Measurements from ENCODE around the gene IRF2BPL. TPM values are rescaled to one million over a fixed set of nuclear protein-coding genes. Genes with fewer than 3 reads are reported as not detected.

The IRF2BPL gene
- total and polyA plus RNA-seq, 4 donors: 3.8 to 15.8 (median 7.4) TPM

- TF ChIP-seq FOXA2 (IDR thresholded peaks at IDR 0.05) (no peak), HNF4G (IDR thresholded peaks at IDR 0.05) (no peak), MAX (IDR thresholded peaks at IDR 0.05) (no peak), GABPA (IDR thresholded peaks at IDR 0.05 in 1 of 2, conservative IDR thresholded peaks at IDR 0.05 in 1 of 2) (no peak), YY1 (IDR thresholded peaks at IDR 0.05) (no peak), RAD21 (IDR thresholded peaks at IDR 0.05) (no peak), ZBTB33 (IDR thresholded peaks at IDR 0.05) (no peak)
- peak overlapping the region; percentile 62 to 89 for H3K27ac ChIP-seq (ENCODE audit: low read depth in 1 of 2, low read length in 2 of 2)
- H3K4me3 ChIP-seq (ENCODE audit: low read depth in 1 of 3, low read length in 3 of 3): no peak overlapping the region
- 95% methylated on average over 3 of the region's 3 CpGs for WGBS
- H3K36me3 ChIP-seq (ENCODE audit: control insufficient read depth in 4 of 4, insufficient read depth in 3 of 4, low read depth in 1 of 4, low read length in 3 of 4): no peaks in the 10 kb centered on the region
- H3K27me3 ChIP-seq (ENCODE audit: control insufficient read depth in 4 of 4, insufficient read depth in 4 of 4, low read length in 3 of 4): no peaks in the 10 kb centered on the region
- peaks cover 7 to 15% (median 11%) of the 10 kb centered on the region in 4 donors for H3K4me1 ChIP-seq (ENCODE audit: control insufficient read depth in 4 of 4, insufficient read depth in 4 of 4, low read length in 3 of 4)
- no peak overlapping the region for H3K9ac ChIP-seq (ENCODE audit: low read depth in 1 of 2, low read length in 2 of 2)
- no peak for DNase-seq (ENCODE audit: low spot score)
- H3K9me3 ChIP-seq (ENCODE audit: control insufficient read depth in 4 of 4, low read length in 3 of 4): no peaks in the 10 kb centered on the region
Observed at GRCh38 chr14:77077040-77077439, 48.5 kb upstream of the IRF2BPL start.

GRCh38 chr14:77076113-77076631, 47.7 kb upstream of the IRF2BPL start:
- Histone ChIP-seq H3K36me3 (ENCODE audit: control insufficient read depth in 4 of 4, insufficient read depth in 3 of 4, low read depth in 1 of 4, low read length in 3 of 4) (no peaks in the 10 kb centered on the region), H3K9ac (ENCODE audit: low read depth in 1 of 2, low read length in 2 of 2) (peak overlapping the region; percentile 5 to 12), H3K9me3 (ENCODE audit: control insufficient read depth in 4 of 4, low read length in 3 of 4) (no peaks in the 10 kb centered on the region), H3K4me3 (ENCODE audit: low read depth in 1 of 3, low read length in 3 of 3) (peak overlapping the region; percentile 13 to 55 (median 26)), H3K4me1 (ENCODE audit: control insufficient read depth in 4 of 4, insufficient read depth in 4 of 4, low read length in 3 of 4) (peaks cover 9 to 19% (median 12%) of the 10 kb centered on the region in 4 donors), H3K27ac (ENCODE audit: low read depth in 1 of 2, low read length in 2 of 2) (peak overlapping the region; percentile 62 to 89), H3K27me3 (ENCODE audit: control insufficient read depth in 4 of 4, insufficient read depth in 4 of 4, low read length in 3 of 4) (no peaks in the 10 kb centered on the region)
- peak; percentile 80 for TF ChIP-seq TAF1 (conservative IDR thresholded peaks at IDR 0.05)
- TF ChIP-seq EGR1 (IDR thresholded peaks at IDR 0.05; ENCODE audit: low read depth in 2 of 2): peak in 1 of 2 donors; percentile 84
- peak; percentile 99 for TF ChIP-seq SP1 (IDR thresholded peaks at IDR 0.05)
- peak; percentile 38 to 53 for TF ChIP-seq RAD21 (IDR thresholded peaks at IDR 0.05)
- peak; percentile 91 for TF ChIP-seq MAX (IDR thresholded peaks at IDR 0.05)
- peak; percentile 76 for TF ChIP-seq ATF3 (IDR thresholded peaks at IDR 0.05)
- TF ChIP-seq RXRA (IDR thresholded peaks at IDR 0.05): peak; percentile 100
- peak; percentile 70 for TF ChIP-seq REST (IDR thresholded peaks at IDR 0.05)
- peak; percentile 85 for TF ChIP-seq YY1 (IDR thresholded peaks at IDR 0.05)
- TF ChIP-seq GABPA (IDR thresholded peaks at IDR 0.05 in 1 of 2, conservative IDR thresholded peaks at IDR 0.05 in 1 of 2): peak; percentile 56 to 82
- peak; percentile 34 for TF ChIP-seq FOXA2 (IDR thresholded peaks at IDR 0.05)
- TF ChIP-seq HNF4A (conservative IDR thresholded peaks at IDR 0.05): peak; percentile 63 to 75
- peak; percentile 89 for TF ChIP-seq ZBTB33 (IDR thresholded peaks at IDR 0.05)
- TF ChIP-seq NR2F2 (IDR thresholded peaks at IDR 0.05): peak; percentile 99
- peak; percentile 22 for TF ChIP-seq FOXA1 (IDR thresholded peaks at IDR 0.05)
- TF ChIP-seq HNF4G (IDR thresholded peaks at IDR 0.05): peak; percentile 22
- no peak for TF ChIP-seq CTCF (IDR thresholded peaks at IDR 0.05; ENCODE audit: low read depth, low read length, missing input control)
- peak; percentile 63 to 84 for TF ChIP-seq JUND (IDR thresholded peaks at IDR 0.05)
- 13% methylated on average over 10 of the region's 10 CpGs for WGBS
- peak; percentile 56 for DNase-seq (ENCODE audit: low spot score)
